OCI-LY1 (cell line): Measurements from ENCODE around the gene CT45A10.

ENCODE experiments used
- EZH2 ChIP-seq: fragments of 200-600 bp; sonication (generic), shearing (Covaris generic); IDR thresholded peaks from 2 replicates; pipeline ENCODE4 v1.8.0; 2017; ENCODE audit warnings: borderline replicate concordance, mixed run types, mild to moderate bottlenecking, antibody characterized with exemption, low read length, moderate library complexity, mixed read lengths
- TF ChIP-seq, protein P1 (sequence below): fragments of 200-600 bp; sonication (generic), shearing (Covaris generic); IDR thresholded peaks from 2 replicates; pipeline ENCODE4 v1.5.1; 2017; ENCODE audit warnings: mild to moderate bottlenecking, antibody characterized with exemption, low read length, moderate library complexity, mixed read lengths

DNA sequence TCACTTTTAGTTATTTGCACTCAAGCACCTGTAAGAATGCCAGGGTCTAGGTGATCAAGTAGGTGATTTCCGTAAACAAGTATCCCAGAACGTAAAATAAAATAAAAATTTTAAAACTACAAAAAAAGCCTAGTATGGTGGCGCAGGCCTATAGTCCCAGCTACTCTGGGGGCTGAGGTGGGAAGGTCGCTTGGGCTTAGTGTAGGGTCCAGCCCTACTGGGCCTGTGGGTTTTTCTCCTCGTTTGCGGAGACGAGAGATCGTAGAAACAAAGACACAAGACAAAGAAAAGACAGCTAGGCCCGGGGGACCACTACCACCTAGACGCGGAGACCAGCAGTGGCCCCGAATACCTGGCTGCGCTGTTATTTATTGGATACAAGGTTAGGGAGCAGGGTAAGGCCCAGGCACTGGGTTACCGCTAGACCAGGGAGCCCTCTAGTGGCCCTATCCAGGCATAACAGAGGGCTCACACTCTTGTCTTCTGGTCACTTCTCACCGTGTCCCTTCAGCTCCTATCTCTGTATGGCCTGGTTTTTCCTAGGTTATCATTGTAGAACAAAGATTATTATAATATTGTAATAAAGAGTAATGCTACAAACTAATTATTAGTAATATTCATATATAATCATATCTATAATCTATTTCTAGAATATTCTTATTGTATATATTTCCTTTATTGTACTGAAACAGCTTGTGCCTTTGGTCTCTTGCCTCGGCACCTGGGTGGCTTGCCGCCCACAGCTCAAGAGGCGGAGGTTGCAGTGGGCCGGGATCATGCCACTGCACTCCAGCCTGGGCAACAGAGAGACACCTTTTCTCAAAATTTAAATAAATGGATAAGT, 38.6 kb upstream of the CT45A10 start:
- TF ChIP-seq, protein P1, sequence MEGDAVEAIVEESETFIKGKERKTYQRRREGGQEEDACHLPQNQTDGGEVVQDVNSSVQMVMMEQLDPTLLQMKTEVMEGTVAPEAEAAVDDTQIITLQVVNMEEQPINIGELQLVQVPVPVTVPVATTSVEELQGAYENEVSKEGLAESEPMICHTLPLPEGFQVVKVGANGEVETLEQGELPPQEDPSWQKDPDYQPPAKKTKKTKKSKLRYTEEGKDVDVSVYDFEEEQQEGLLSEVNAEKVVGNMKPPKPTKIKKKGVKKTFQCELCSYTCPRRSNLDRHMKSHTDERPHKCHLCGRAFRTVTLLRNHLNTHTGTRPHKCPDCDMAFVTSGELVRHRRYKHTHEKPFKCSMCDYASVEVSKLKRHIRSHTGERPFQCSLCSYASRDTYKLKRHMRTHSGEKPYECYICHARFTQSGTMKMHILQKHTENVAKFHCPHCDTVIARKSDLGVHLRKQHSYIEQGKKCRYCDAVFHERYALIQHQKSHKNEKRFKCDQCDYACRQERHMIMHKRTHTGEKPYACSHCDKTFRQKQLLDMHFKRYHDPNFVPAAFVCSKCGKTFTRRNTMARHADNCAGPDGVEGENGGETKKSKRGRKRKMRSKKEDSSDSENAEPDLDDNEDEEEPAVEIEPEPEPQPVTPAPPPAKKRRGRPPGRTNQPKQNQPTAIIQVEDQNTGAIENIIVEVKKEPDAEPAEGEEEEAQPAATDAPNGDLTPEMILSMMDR: peak; percentile 44
- no peak for TF ChIP-seq EZH2
